PC-9 (cell line): ENCODE measurements around the gene ARSJ. TPM values are rescaled to one million over a fixed set of nuclear protein-coding genes. Genes with fewer than 3 reads are reported as not detected.

Experiments used
- BruUV-seq: library from RNA; stranded (reverse); fragments of 400-500 nt; replicated peaks from 2 replicates; lab custom pipeline; 2021; lab: Mats Ljungman, UMichigan
- CTCF ChIA-PET: fragments of 300-600 bp; sonication (Branson Sonifier 250); formaldehyde crosslinking; loops from one replicate; lab custom pipeline; 2022; ENCODE audit warnings: antibody characterized with exemption; lab: Charles Lee
- POLR2A ChIA-PET: fragments of 300-600 bp; sonication (Branson Sonifier 250); formaldehyde crosslinking; loops from one replicate; lab custom pipeline; 2022; ENCODE audit warnings: antibody characterized with exemption; ENCODE audit not compliant: unreplicated experiment; lab: Charles Lee
- DNase-seq, 2 experiments: peaks; one replicate each; pipeline versions ENCODE4 v3.0.0 to v3.0.0-alpha.2; 2015 to 2022; ENCODE audit warnings: mixed read lengths in 1 of 2
- H2AFZ ChIP-seq: fragments of 200-600 bp; sonication (generic); 2 replicates; pipeline ENCODE4 v1.8.1; 2017; ENCODE audit warnings: antibody characterized with exemption
- H3F3A ChIP-seq: fragments of 200-600 bp; sonication (generic); 2 replicates; pipeline ENCODE4 v1.8.1; 2017; ENCODE audit warnings: antibody characterized with exemption, mild to moderate bottlenecking, low read depth; ENCODE audit not compliant: insufficient read depth
- H3K27ac ChIP-seq: fragments of 200-600 bp; sonication (generic); 2 replicates; pipeline ENCODE4 v1.6.1; 2016; ENCODE audit warnings: mixed run types
- H3K27me3 ChIP-seq: fragments of 200-600 bp; sonication (generic); 2 replicates; pipeline ENCODE4 v1.6.1; 2016; ENCODE audit warnings: low read depth, mixed run types; ENCODE audit not compliant: insufficient read depth
- H3K36me3 ChIP-seq: fragments of 200-600 bp; sonication (generic); 2 replicates; pipeline ENCODE4 v1.6.1; 2016; ENCODE audit warnings: low read depth, mixed run types
- H3K4me1 ChIP-seq: fragments of 200-600 bp; sonication (generic); replicated peaks from 2 replicates; pipeline ENCODE4 v1.6.1; 2016; ENCODE audit warnings: mixed run types; ENCODE audit not compliant: insufficient read depth
- H3K4me2 ChIP-seq: fragments of 200-600 bp; sonication (generic); 2 replicates; pipeline ENCODE4 v1.6.1; 2017; ENCODE audit warnings: mixed run types
- H3K4me3 ChIP-seq: fragments of 200-600 bp; sonication (generic); 2 replicates; pipeline ENCODE4 v1.6.1; 2016; ENCODE audit warnings: mixed run types
- H3K79me2 ChIP-seq: fragments of 200-600 bp; sonication (generic); 2 replicates; pipeline ENCODE4 v1.6.1; 2017; ENCODE audit warnings: low read depth, mixed run types
- H3K9me2 ChIP-seq: fragments of 200-600 bp; sonication (generic); 2 replicates; pipeline ENCODE4 v1.8.1; 2017; ENCODE audit warnings: mild to moderate bottlenecking; ENCODE audit not compliant: insufficient read depth
- H3K9me3 ChIP-seq: fragments of 200-600 bp; sonication (generic); 2 replicates; pipeline ENCODE4 v1.8.1; 2016; ENCODE audit warnings: low read depth; ENCODE audit not compliant: insufficient read depth
- H4K20me1 ChIP-seq: fragments of 200-600 bp; sonication (generic); 2 replicates; pipeline ENCODE4 v1.8.1; 2017; ENCODE audit not compliant: insufficient read depth
- EZH2 ChIP-seq: fragments of 200-600 bp; sonication (generic); IDR thresholded peaks from 2 replicates; pipeline ENCODE4 v1.8.0; 2017; ENCODE audit warnings: antibody characterized with exemption, low read depth
- intact Hi-C: fragments of 100-400 bp; cut with micrococcal nuclease; formaldehyde crosslinking; loops from one replicate; pipeline ENCODE4 v1.10.0; 2022; ENCODE audit not compliant: unreplicated experiment
- total RNA-seq: library from RNA; stranded (reverse); gene quantifications from 2 replicates; pipeline ENCODE4 v1.2.3, GENCODE V29; 2021
- TF ChIP-seq, protein P1 (sequence below): fragments of 200-600 bp; sonication (generic); conservative IDR thresholded peaks from 2 replicates; pipeline ENCODE4 v1.6.1; 2017; ENCODE audit warnings: mixed run types, antibody characterized with exemption, mild to moderate bottlenecking, moderate library complexity

The ARSJ gene
- total RNA-seq, 1 experiment from 2014 or later = 0.55 TPM

GRCh38 chr4:113947484-113947883 is 32.0 kb downstream of the ARSJ start:
- TF ChIP-seq, protein P1, sequence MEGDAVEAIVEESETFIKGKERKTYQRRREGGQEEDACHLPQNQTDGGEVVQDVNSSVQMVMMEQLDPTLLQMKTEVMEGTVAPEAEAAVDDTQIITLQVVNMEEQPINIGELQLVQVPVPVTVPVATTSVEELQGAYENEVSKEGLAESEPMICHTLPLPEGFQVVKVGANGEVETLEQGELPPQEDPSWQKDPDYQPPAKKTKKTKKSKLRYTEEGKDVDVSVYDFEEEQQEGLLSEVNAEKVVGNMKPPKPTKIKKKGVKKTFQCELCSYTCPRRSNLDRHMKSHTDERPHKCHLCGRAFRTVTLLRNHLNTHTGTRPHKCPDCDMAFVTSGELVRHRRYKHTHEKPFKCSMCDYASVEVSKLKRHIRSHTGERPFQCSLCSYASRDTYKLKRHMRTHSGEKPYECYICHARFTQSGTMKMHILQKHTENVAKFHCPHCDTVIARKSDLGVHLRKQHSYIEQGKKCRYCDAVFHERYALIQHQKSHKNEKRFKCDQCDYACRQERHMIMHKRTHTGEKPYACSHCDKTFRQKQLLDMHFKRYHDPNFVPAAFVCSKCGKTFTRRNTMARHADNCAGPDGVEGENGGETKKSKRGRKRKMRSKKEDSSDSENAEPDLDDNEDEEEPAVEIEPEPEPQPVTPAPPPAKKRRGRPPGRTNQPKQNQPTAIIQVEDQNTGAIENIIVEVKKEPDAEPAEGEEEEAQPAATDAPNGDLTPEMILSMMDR = no peak
- no peak for TF ChIP-seq EZH2
- H3K27me3 ChIP-seq = no peaks in the 10 kb centered on the region
- H3K4me1 ChIP-seq = no peaks in the 10 kb centered on the region
- ChIA-PET CTCF (interaction anchor here (0.6 kb wide), 1 partner anchor 164 kb away, joined by 4 read pairs; no protein-coding TSS in a partner anchor), POLR2A (interaction anchor here (0.5 kb wide), 1 partner anchor 29 kb away, joined by 5 read pairs; no protein-coding TSS in a partner anchor)
- no peak overlapping the region for H3K4me2 ChIP-seq
- no peak overlapping the region for H3K4me3 ChIP-seq
- intact Hi-C loops = no loop called here
- H3K79me2 ChIP-seq = no peaks in the 10 kb centered on the region
- no peaks in the 10 kb centered on the region for H4K20me1 ChIP-seq
- BruUV-seq = no TSS peak
- H3K27ac ChIP-seq = no peak overlapping the region
- no peaks in the 10 kb centered on the region for H3K9me3 ChIP-seq
- H3K9me2 ChIP-seq = no peaks in the 10 kb centered on the region
- DNase-seq = no peak
- H3F3A ChIP-seq = no peaks in the 10 kb centered on the region
- no peak overlapping the region for H2AFZ ChIP-seq
- H3K36me3 ChIP-seq = no peaks in the 10 kb centered on the region

DNA sequence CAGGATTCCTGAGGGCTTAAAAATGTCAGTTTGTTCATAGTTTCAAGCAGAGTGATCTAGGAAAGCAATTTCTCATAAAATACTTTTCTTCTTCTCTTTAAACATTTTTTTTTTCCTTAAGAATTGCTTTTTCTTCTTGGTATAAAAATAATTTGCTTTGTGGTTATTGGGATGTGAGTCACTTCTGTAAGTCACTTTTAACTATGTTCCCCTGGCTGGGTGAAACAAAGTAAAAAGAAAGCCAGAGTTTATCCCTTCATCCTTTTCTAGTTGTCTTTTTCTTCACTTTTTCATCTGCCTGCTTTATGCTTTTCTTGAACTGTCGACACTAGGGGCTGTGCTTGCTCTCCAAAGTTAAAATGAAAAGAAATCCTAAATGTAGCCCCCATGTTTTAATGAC is 33.5 kb downstream of the ARSJ start:
- no peak overlapping the region for H3K27ac ChIP-seq
- intact Hi-C loops = no loop called here
- H3K9me2 ChIP-seq = no peaks in the 10 kb centered on the region
- no peaks in the 10 kb centered on the region for H4K20me1 ChIP-seq
- no peaks in the 10 kb centered on the region for H3K36me3 ChIP-seq
- H3K27me3 ChIP-seq = no peaks in the 10 kb centered on the region
- CTCF ChIA-PET = no interaction called here
- no peaks in the 10 kb centered on the region for H3K9me3 ChIP-seq
- no peak overlapping the region for H2AFZ ChIP-seq
- no TSS peak for BruUV-seq
- H3K4me2 ChIP-seq = no peak overlapping the region
- POLR2A ChIA-PET = no interaction called here
- no peak for DNase-seq
- no peaks in the 10 kb centered on the region for H3F3A ChIP-seq
- H3K4me1 ChIP-seq = no peaks in the 10 kb centered on the region
- no peaks in the 10 kb centered on the region for H3K79me2 ChIP-seq
- H3K4me3 ChIP-seq = no peak overlapping the region
- TF ChIP-seq EZH2 = no peak
- TF ChIP-seq, protein P1 = no peak

GRCh38 chr4:113943863-113944262 is 35.6 kb downstream of the ARSJ start:
- H3F3A ChIP-seq = no peaks in the 10 kb centered on the region
- BruUV-seq = no TSS peak
- no peak overlapping the region for H3K27ac ChIP-seq
- POLR2A ChIA-PET = no interaction called here
- no peaks in the 10 kb centered on the region for H3K9me3 ChIP-seq
- no peaks in the 10 kb centered on the region for H3K79me2 ChIP-seq
- DNase-seq = no peak
- TF ChIP-seq, protein P1 = no peak
- no peak for TF ChIP-seq EZH2
- no peak overlapping the region for H3K4me3 ChIP-seq
- no peaks in the 10 kb centered on the region for H4K20me1 ChIP-seq
- no peak overlapping the region for H2AFZ ChIP-seq
- H3K36me3 ChIP-seq = no peaks in the 10 kb centered on the region
- no peaks in the 10 kb centered on the region for H3K27me3 ChIP-seq
- CTCF ChIA-PET = no interaction called here
- no peaks in the 10 kb centered on the region for H3K4me1 ChIP-seq
- intact Hi-C loops = no loop called here
- H3K9me2 ChIP-seq = no peaks in the 10 kb centered on the region
- no peak overlapping the region for H3K4me2 ChIP-seq
